HG03135 (cell line): ENCODE measurements around the gene CHD3.

Source experiments
- ATAC-seq: cut with Tn5 transposase; IDR thresholded peaks from one replicate; pipeline ENCODE4 v1.9.1; 2021; ENCODE audit warnings: mild to moderate bottlenecking, moderate library complexity; ENCODE audit not compliant: unreplicated experiment

The CHD3 gene

DNA sequence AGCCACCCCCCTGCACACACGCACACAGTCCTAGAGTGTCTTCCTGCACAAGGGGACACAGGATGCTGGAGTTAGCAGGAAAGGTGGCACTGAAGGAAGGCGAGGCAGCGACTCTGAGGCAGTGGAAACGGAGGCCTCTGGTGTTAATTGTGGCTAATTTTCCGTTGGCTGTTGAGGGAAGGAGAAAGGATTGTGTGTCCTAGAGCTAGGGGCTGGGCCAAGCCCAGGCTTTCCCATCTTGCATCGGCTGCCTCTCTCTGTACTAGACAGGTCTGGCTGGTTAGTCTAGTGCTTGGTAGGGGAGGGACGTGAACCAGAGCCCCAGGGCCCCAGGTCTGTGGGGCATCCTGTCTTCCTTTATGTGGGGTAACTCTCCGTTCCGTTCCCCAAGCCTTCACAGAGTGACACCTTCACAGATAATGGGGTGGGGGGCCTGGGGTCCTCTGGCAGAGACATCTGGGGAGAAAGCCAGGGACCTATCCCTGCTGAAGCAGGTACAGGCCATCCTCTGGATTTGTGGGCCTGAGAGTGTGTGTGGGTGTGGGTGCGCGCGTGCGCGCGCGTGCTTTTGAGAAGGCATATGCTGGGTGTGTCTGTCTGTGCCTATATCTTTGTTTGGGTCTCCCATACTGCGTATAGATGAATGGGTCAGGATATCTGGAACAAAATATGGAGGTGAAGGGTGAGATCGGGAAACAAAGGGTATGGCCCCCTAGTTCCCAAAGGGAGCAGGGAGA, at the start of gene CHD3:
Gene CHD3, plus strand, starts transcription at position 606 of the 737 bp plus-strand sequence. CDS start 212 bp downstream, outside the sequence.
- no peak for ATAC-seq

DNA sequence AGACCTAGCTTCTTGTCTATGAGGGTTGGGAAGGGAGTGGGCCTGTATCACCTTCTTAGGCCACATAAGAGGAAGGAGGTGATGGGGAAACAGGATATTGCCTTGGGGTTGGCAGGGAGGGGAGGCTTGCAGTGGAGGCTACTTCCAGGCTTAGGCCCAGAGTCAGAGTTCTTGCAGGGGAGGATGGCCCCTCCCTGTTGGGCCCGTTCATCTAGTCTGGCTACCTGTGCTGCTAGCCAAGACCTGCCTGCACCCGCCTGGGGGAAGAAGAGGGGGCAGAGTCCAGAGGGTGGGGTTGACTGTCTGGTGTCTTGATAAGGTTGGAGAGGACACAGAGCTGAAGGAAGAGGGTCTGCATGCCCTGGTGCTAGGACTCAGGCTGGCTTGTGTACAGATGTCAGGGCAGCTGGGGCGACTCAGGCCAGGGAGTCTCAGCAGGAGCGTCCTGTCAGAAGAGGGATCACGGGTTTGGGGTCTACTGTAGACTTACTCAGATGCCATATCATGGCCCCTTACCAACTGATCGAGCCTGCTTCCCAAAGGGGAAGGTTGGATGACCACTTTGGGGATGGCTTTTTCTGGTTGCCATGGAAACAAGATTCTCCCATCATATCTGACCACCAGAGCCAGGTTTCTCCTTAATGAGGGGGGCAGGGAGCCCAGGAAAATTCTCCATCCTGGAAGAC, 49.3 kb upstream of the CHD3 start:
- ATAC-seq: no peak

GRCh38 chr17:7839876-7840261, 48.7 kb upstream of the CHD3 start:
- ATAC-seq: no peak

DNA sequence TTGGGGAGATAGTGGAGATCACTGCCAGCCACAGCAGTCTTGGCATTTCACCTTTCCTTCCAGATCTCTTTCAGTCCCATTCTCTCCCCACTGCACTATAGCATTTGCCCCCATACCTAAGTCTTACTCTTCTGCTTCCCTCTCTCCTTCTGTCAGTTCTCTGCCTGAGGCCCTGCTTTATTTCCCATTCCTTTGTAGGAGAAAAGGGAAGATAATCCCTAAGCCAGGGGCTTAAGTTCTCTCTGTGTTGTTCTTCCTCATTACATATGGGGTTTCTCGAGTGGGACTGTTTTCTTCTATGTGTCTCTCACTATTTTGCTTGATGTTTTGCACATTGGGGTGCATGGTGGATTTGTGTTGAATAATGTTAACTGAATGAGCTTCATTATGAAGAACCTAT, 48.1 kb upstream of the CHD3 start:
- ATAC-seq: no peak

GRCh38 chr17:7840875-7841274, 47.7 kb upstream of the CHD3 start:
- no peak for ATAC-seq

- ATAC-seq: peak; percentile 5
These were observed 47.1 kb upstream of the CHD3 start for GRCh38 chr17:7841396-7841914.

DNA sequence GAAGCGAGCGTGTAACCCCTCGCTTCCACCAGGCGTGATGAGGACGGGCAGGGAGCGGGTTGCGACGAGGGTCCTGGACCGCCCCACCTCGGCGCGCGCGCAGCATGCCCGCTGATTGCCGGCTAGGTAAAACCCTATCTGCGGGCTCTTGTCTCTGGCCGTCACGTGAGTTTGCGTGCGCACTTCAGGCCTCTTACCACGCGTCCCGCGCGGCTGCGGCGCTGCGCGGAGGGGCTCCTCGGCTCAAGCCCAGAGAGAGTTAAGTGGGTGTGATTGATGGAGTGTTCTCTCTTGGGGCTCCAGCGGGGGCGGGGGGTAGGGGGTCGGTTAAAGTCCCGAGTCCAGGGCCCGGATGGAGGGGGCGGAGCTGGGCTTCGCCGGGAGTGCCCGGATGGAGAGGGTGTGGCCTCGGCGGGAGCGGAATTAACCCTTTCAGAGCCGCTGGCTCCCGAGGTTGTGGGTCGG, 46.6 kb upstream of the CHD3 start:
- ATAC-seq: peak; percentile 12

- peak; percentile 26 for ATAC-seq
These were observed 46.0 kb upstream of the CHD3 start for GRCh38 chr17:7842380-7843256.

DNA sequence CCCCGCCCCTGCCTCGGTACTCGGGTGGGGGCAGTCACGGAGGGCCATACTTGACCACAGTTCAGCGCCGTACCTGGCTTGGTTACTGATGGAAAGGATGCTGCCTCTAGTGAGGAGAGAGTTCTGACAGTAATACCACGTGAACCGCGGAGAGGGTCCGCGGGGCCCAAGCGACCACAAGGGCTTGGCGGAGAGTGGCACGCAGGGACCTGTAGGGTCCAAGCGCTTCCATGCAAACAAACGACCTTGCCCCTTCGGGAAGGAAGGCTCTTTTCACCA, 45.4 kb upstream of the CHD3 start:
- ATAC-seq: no peak

DNA sequence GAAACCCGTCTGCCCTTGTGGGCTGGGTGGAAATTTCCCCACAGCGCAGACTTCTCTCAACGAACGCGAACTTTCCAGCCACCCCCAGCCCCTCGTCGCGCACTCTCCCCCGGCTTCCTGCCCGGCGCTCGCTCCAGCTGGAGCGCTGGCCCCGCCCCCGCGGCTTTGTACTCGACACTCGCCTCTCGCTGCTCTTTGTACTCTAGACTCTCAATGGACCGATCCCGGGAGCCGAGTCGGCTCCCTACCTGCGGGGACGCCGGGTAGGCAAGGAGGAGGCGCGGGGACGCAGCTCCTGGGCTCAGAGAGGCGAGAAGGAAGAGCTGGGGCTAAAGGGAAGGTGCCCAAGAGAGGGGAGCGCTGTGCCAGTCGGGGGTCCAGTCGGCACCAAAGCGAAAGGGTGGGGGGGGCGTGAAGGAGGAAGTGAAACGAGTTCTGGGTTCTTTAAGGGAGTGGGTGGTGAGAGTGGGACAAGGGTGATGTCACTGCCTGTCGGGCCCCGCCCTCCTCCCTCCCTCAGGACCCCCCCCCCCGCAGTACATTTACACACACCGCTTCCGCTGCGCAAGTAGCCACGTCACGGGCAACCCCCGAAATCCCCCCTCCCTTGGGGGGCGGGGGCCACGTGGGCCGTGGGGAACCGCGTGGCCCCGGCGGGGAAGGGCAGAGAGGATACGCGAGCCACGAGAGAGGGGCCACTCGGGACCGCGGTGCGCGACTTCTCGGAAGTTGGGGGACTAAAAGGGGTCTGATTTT, 44.9 kb upstream of the CHD3 start:
- peak; percentile 31 for ATAC-seq

GRCh38 chr17:7844292-7845154, 44.1 kb upstream of the CHD3 start:
- peak; percentile 42 for ATAC-seq

DNA sequence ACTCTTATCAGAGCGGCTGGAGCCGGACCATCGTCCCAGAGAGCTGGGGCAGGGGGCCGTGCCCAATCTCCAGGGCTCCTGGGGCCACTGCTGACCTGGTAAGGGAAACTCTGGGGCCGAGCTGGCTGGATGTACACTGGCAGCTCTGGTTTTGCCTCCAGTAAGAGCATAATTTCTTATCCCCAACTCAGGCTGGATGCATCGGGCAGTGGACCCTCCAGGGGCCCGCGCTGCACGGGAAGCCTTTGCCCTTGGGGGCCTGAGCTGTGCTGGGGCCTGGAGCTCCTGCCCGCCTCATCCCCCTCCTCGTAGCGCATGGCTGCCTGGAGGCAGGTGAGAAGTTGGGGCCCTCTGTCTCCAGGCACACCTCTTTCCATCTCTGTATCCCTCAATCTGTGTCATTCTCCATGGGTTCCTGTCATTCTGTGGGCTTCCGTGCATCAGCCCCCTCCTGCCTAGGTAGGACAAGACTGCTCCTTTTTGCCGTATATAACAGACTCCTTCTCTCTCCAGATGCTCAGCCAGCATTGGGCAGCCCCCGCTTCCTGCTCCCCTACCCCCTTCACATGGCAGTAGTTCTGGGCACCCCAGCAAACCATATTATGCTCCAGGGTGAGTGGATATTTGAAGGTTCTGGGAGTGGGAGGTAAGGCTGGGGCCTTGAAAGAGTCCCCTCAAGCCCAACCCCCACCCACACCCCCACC, 43.1 kb upstream of the CHD3 start:
- ATAC-seq: no peak

- no peak for ATAC-seq
These were observed 42.4 kb upstream of the CHD3 start for GRCh38 chr17:7846063-7846735.

DNA sequence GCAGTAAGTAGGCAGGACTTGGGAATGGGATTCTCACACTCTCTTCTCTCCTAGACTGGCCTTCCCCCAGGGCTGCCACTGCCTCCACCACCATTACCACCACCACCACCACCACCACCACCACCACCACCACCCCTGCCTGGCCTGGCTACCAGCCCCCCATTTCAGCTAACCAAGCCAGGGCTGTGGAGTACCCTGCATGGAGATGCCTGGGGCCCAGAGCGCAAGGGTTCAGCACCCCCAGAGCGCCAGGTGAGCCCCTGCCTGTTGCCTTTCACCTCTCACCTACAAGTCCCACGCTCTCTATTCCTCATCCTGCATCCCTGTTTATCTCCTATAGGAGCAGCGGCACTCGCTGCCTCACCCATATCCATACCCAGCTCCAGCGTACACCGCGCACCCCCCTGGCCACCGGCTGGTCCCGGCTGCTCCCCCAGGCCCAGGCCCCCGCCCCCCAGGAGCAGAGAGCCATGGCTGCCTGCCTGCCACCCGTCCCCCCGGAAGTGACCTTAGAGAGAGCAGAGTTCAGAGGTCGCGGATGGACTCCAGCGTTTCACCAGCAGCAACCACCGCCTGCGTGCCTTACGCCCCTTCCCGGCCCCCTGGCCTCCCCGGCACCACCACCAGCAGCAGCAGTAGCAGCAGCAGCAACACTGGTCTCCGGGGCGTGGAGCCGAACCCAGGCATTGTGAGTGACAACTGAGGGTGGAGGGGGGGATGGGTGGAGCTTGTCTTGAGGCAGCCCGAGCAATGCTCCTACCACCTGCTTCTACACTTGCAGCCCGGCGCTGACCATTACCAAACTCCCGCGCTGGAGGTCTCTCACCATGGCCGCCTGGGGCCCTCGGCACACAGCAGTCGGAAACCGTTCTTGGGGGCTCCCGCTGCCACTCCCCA, 41.6 kb upstream of the CHD3 start:
- ATAC-seq: no peak

DNA sequence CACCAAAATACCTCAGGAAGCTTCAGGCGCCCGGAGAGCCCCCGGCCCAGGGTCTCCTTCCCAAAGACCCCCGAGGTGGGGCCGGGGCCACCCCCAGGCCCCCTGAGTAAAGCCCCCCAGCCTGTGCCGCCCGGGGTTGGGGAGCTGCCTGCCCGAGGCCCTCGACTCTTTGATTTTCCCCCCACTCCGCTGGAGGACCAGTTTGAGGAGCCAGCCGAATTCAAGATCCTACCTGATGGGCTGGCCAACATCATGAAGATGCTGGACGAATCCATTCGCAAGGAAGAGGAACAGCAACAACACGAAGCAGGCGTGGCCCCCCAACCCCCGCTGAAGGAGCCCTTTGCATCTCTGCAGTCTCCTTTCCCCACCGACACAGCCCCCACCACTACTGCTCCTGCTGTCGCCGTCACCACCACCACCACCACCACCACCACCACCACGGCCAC, 40.4 kb upstream of the CHD3 start:
- ATAC-seq: no peak

- no peak for ATAC-seq
These were observed 39.9 kb upstream of the CHD3 start for GRCh38 chr17:7848739-7849129.

DNA sequence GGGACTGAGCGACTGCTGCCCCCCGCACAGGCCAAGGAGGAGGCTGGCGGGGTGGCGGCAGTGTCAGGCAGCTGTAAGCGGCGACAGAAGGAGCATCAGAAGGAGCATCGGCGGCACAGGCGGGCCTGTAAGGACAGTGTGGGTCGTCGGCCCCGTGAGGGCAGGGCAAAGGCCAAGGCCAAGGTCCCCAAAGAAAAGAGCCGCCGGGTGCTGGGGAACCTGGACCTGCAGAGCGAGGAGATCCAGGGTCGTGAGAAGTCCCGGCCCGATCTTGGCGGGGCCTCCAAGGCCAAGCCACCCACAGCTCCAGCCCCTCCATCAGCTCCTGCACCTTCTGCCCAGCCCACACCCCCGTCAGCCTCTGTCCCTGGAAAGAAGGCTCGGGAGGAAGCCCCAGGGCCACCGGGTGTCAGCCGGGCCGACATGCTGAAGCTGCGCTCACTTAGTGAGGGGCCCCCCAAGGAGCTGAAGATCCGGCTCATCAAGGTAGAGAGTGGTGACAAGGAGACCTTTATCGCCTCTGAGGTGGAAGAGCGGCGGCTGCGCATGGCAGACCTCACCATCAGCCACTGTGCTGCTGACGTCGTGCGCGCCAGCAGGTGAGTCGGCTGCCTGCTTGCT, 39.3 kb upstream of the CHD3 start:
- no peak for ATAC-seq
